H1 (cell line): ENCODE data around the gene ATG16L1. TPM values are rescaled to one million over a fixed set of nuclear protein-coding genes. Genes with fewer than 3 reads are reported as not detected.

ENCODE experiments used
- CTCF ChIA-PET: fragments of 300-600 bp; sonication (Branson Sonifier 250); formaldehyde crosslinking; loops from one replicate; lab custom pipeline; 2021; ENCODE audit not compliant: partially characterized antibody; lab: Charles Lee
- POLR2A ChIA-PET: fragments of 300-600 bp; sonication (Branson Sonifier 250); formaldehyde crosslinking; loops from one replicate; lab custom pipeline; 2021; ENCODE audit warnings: inconsistent platforms; ENCODE audit not compliant: partially characterized antibody; lab: Charles Lee
- DNase-seq, 2 experiments: peaks; one replicate each; pipeline versions ENCODE4 v3.0.0 to v3.0.0-alpha.2; 2010 to 2022; ENCODE audit warnings: low spot score in 2 of 2, low read depth in 1 of 2, mixed read lengths in 1 of 2
- FAIRE-seq: peaks from 2 replicates; lab custom pipeline; 2011; peaks lifted over from hg19 to GRCh38; lab: Jason Lieb, UNC
- H2AFZ ChIP-seq: 2 replicates; pipeline ENCODE4 v1.8.1; 2012; ENCODE audit warnings: low read length, inconsistent platforms
- H2AK5ac ChIP-seq: 2 replicates; pipeline ENCODE4 v1.6.1; 2013; ENCODE audit warnings: low read depth, low read length
- H2BK120ac ChIP-seq: replicated peaks from 2 replicates; pipeline ENCODE3; 2013; ENCODE audit warnings: low read depth, low read length, inconsistent platforms
- H2BK12ac ChIP-seq: 2 replicates; pipeline ENCODE4 v1.6.1; 2013; ENCODE audit warnings: low read depth, low read length
- H2BK15ac ChIP-seq: 2 replicates; pipeline ENCODE4 v1.6.1; 2013; ENCODE audit warnings: low read length
- H2BK20ac ChIP-seq: 2 replicates; pipeline ENCODE4 v1.6.1; 2013; ENCODE audit warnings: low read length
- H2BK5ac ChIP-seq: 2 replicates; pipeline ENCODE4 v1.6.1; 2013; ENCODE audit warnings: low read depth, low read length
- H3K14ac ChIP-seq: 2 replicates; pipeline ENCODE4 v1.6.1; 2013; ENCODE audit warnings: inconsistent platforms; ENCODE audit not compliant: insufficient read length
- H3K18ac ChIP-seq: 2 replicates; pipeline ENCODE4 v1.6.1; 2013; ENCODE audit warnings: low read length; ENCODE audit errors: extremely low read depth
- H3K23ac ChIP-seq: 2 replicates; pipeline ENCODE4 v1.6.1; 2013; ENCODE audit warnings: inconsistent platforms; ENCODE audit not compliant: insufficient read length
- H3K23me2 ChIP-seq: 2 replicates; pipeline ENCODE4 v1.6.1; 2013; ENCODE audit warnings: low read depth, low read length
- H3K27ac ChIP-seq: 2 replicates; pipeline ENCODE4 v1.6.1; 2011; ENCODE audit warnings: low read depth, low read length, inconsistent platforms
- H3K27me3 ChIP-seq, 4 experiments: replicated peaks in 1 of 4; 1 replicate in 1 of 4; 2 replicates in 3 of 4; pipeline versions ENCODE4 v1.6.1 to v1.8.1; 2011 to 2013; ENCODE audit warnings: low read length in 3 of 4, mild to moderate bottlenecking in 3 of 4, inconsistent platforms in 2 of 4, mixed read lengths in 2 of 4, moderate library complexity in 1 of 4; ENCODE audit not compliant: control insufficient read depth in 3 of 4, insufficient read depth in 3 of 4; ENCODE audit errors: extremely low read depth in 1 of 4
- H3K36me3 ChIP-seq, 4 experiments: 2 replicates each; pipeline versions ENCODE4 v1.6.1 to v1.8.1; 2011 to 2013; ENCODE audit warnings: mild to moderate bottlenecking in 4 of 4, low read length in 3 of 4, moderate library complexity in 2 of 4, control low read depth in 1 of 4, inconsistent platforms in 1 of 4; ENCODE audit not compliant: insufficient read depth in 4 of 4, control insufficient read depth in 2 of 4
- H3K4ac ChIP-seq: replicated peaks from 2 replicates; pipeline ENCODE3; 2013; ENCODE audit warnings: low read length, low read depth, mixed read lengths, inconsistent platforms; ENCODE audit not compliant: insufficient read length
- H3K4me1 ChIP-seq, 4 experiments: replicated peaks in 1 of 4; 1 replicate in 1 of 4; 2 replicates in 3 of 4; pipeline versions ENCODE4 v1.6.1 to v1.8.1; 2011 to 2013; ENCODE audit warnings: low read length in 3 of 4, inconsistent platforms in 2 of 4, mixed read lengths in 1 of 4; ENCODE audit not compliant: insufficient read depth in 4 of 4, control insufficient read depth in 3 of 4
- H3K4me2 ChIP-seq, 2 experiments: 2 replicates each; pipeline versions ENCODE4 v1.6.1 to v1.8.1; 2011 to 2013; ENCODE audit warnings: low read depth in 2 of 2, low read length in 2 of 2, control low read depth in 1 of 2, inconsistent platforms in 1 of 2, mild to moderate bottlenecking in 1 of 2; ENCODE audit not compliant: insufficient read depth in 1 of 2
- H3K4me3 ChIP-seq, 4 experiments: fragments of 200-600, 300-600 bp in 1 of 4; sonication (generic), shearing (Covaris generic), sonication (Bioruptor Twin) in 1 of 4; 2 replicates each; pipeline versions ENCODE4 v1.5.1 to v1.8.1; 2011 to 2016; ENCODE audit warnings: low read length in 4 of 4, low read depth in 3 of 4, control low read depth in 2 of 4, inconsistent platforms in 2 of 4, mild to moderate bottlenecking in 2 of 4, mixed read lengths in 1 of 4, moderate library complexity in 1 of 4; ENCODE audit not compliant: insufficient read depth in 2 of 4; ENCODE audit errors: extremely low read depth in 1 of 4
- H3K56ac ChIP-seq: replicated peaks from 2 replicates; pipeline ENCODE3; 2013; ENCODE audit warnings: low read depth, mild to moderate bottlenecking, mixed read lengths, low read length, inconsistent platforms; ENCODE audit not compliant: insufficient read length
- H3K79me1 ChIP-seq: 2 replicates; pipeline ENCODE4 v1.6.1; 2013; ENCODE audit warnings: low read depth, low read length, control low read depth
- H3K79me2 ChIP-seq, 2 experiments: 2 replicates each; pipeline versions ENCODE4 v1.6.1 to v1.8.1; 2012 to 2013; ENCODE audit warnings: low read length in 2 of 2, mild to moderate bottlenecking in 2 of 2, inconsistent platforms in 1 of 2; ENCODE audit not compliant: insufficient read depth in 2 of 2, control insufficient read depth in 1 of 2
- H3K9ac ChIP-seq, 4 experiments: replicated peaks in 1 of 4; 1 replicate in 1 of 4; 2 replicates in 3 of 4; pipeline versions ENCODE4 v1.6.1 to v1.8.1; 2011 to 2013; ENCODE audit warnings: low read depth in 3 of 4, low read length in 3 of 4, control low read depth in 2 of 4, mild to moderate bottlenecking in 2 of 4, moderate library complexity in 2 of 4, inconsistent platforms in 1 of 4; ENCODE audit errors: extremely low read depth in 1 of 4
- H3K9me3 ChIP-seq, 2 experiments: 2 replicates each; pipeline versions ENCODE4 v1.6.1 to v1.8.1; 2012 to 2013; ENCODE audit warnings: mild to moderate bottlenecking in 2 of 2, moderate library complexity in 2 of 2, control low read depth in 1 of 2, inconsistent platforms in 1 of 2, low read depth in 1 of 2, low read length in 1 of 2, mixed read lengths in 1 of 2; ENCODE audit not compliant: insufficient read depth in 2 of 2
- H4K20me1 ChIP-seq, 2 experiments: replicated peaks in 1 of 2; 2 replicates each; pipeline versions ENCODE3 to v1.8.1; 2011 to 2013; ENCODE audit warnings: inconsistent platforms in 2 of 2, low read length in 2 of 2, mild to moderate bottlenecking in 1 of 2; ENCODE audit not compliant: insufficient read depth in 2 of 2, control insufficient read depth in 1 of 2
- H4K5ac ChIP-seq: 2 replicates; pipeline ENCODE4 v1.6.1; 2013; ENCODE audit warnings: low read length, low read depth, mixed read lengths, inconsistent platforms; ENCODE audit not compliant: insufficient read length
- H4K8ac ChIP-seq: 2 replicates; pipeline ENCODE4 v1.8.0; 2013; ENCODE audit warnings: mild to moderate bottlenecking, moderate library complexity, low read length, inconsistent platforms; ENCODE audit not compliant: insufficient read depth; ENCODE audit errors: extremely low read depth
- H4K91ac ChIP-seq: replicated peaks from 2 replicates; pipeline ENCODE3; 2013; ENCODE audit warnings: low read length, mixed read lengths, inconsistent platforms; ENCODE audit not compliant: insufficient read length
- BACH1 ChIP-seq: IDR thresholded peaks from 2 replicates; pipeline ENCODE4 v1.6.1; 2012; ENCODE audit warnings: low read length, improper control_type of control experiment
- CEBPB ChIP-seq: IDR thresholded peaks from 2 replicates; pipeline ENCODE4 v1.6.1; 2012; ENCODE audit warnings: low read depth, low read length
- EZH2 ChIP-seq: fragments of 200-600 bp; sonication (generic); IDR thresholded peaks from 2 replicates; pipeline ENCODE4 v1.7.1; 2012; ENCODE audit warnings: low read depth, mild to moderate bottlenecking, moderate library complexity, low read length, inconsistent platforms; ENCODE audit not compliant: severe bottlenecking
- FOSL1 ChIP-seq: IDR thresholded peaks from 2 replicates; pipeline ENCODE4 v1.6.1; 2011; ENCODE audit warnings: mild to moderate bottlenecking, low read depth, low read length, moderate library complexity; ENCODE audit not compliant: insufficient read depth
- MAFK ChIP-seq: IDR thresholded peaks from 2 replicates; pipeline ENCODE4 v1.6.1; 2012; ENCODE audit warnings: low read depth, mild to moderate bottlenecking, improper control_type of control experiment, low read length
- POLR2AphosphoS5 ChIP-seq: IDR thresholded peaks from 2 replicates; pipeline ENCODE4 v1.6.1; 2011; ENCODE audit warnings: low read depth, low read length
- RBBP5 ChIP-seq: IDR thresholded peaks from 2 replicates; pipeline ENCODE4 v1.7.1; 2012; ENCODE audit warnings: low read depth, mild to moderate bottlenecking, inconsistent platforms, low read length, moderate library complexity, borderline replicate concordance
- WGBS, 2 experiments: shearing (Covaris generic) in 1 of 2; methylation state at CpG; one replicate each; pipeline versions ENCODE4 v1.1.6 to v1.1.7; 2013 to 2015; ENCODE audit warnings: low lambda C conversion rate in 2 of 2, mixed read lengths in 2 of 2, inconsistent platforms in 1 of 2, low coverage in 1 of 2, missing lambda C conversion rate in 1 of 2; ENCODE audit not compliant: insufficient replicate concordance in 2 of 2, insufficient coverage in 1 of 2, insufficient read length in 1 of 2; ENCODE audit errors: extremely low coverage in 1 of 2, missing lambda C conversion rate in 1 of 2; 5-methylcytosine and 5-hydroxymethylcytosine counted together
- polyA plus RNA-seq, 7 experiments: library from polyadenylated mRNA; depleted of rRNA in 3 of 7; stranded (reverse) in 5 of 7; unstranded in 2 of 7; fragments of >200 nt in 5 of 7; fragments of 200-250 nt in 2 of 7; gene quantifications; 1 replicate in 5 of 7; 2 replicates in 1 of 7; 4 replicates in 1 of 7; pipeline versions ENCODE4 v1.2.1 to v1.2.3, GENCODE V29; 2011 to 2013; ENCODE audit warnings: missing spikeins in 2 of 7, mixed read lengths in 2 of 7
- total RNA-seq: library from RNA; stranded (reverse); fragmentation: NEBNext Ultra II Directional; extraction: Animal tissue kit (Norgen Biotek cat#: 25700); gene quantifications from 2 replicates; pipeline ENCODE4 v1.2.1, GENCODE V29; 2021
- TF ChIP-seq, protein P1 (sequence below): IDR thresholded peaks from 2 replicates; pipeline ENCODE4 v1.6.1; 2011; ENCODE audit warnings: low read depth, mild to moderate bottlenecking, low read length; ENCODE audit not compliant: insufficient read depth
- TF ChIP-seq, protein P2 (sequence below): IDR thresholded peaks from 2 replicates; pipeline ENCODE4 v1.6.1; 2012; ENCODE audit warnings: inconsistent platforms

ATG16L1 gene
- total and polyA plus RNA-seq, 2 of the 8 experiments (the other 6 are each of a cell fraction or from before 2014, with no cell fraction given): 18.3 to 31.0 TPM

DNA sequence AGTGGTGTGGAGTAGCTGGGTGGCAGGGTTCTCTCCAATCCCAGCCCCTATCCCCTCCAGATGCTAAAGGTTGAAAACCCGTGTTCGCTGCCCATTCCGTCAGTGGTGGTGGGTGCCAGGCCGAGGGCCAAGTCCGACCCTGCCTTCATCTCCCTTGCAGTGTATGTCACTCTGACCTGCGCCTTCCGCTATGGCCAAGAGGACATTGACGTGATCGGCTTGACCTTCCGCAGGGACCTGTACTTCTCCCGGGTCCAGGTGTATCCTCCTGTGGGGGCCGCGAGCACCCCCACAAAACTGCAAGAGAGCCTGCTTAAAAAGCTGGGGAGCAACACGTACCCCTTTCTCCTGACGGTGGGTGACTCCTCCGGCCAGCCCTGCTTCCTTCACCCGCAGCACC, 69.0 kb downstream of the ATG16L1 start:
- ChIA-PET CTCF (interaction anchor here (1.0 to 1.7 kb wide), 4 partner anchors 12 to 120 kb away, joined by 3 to 5 read pairs (median 4); no protein-coding TSS in a partner anchor), POLR2A (no interaction called here)
- no peak overlapping the region for H3K18ac ChIP-seq
- H4K91ac ChIP-seq: no peak overlapping the region
- H4K8ac ChIP-seq: no peak overlapping the region
- no peak for TF ChIP-seq EZH2
- TF ChIP-seq POLR2AphosphoS5: no peak
- TF ChIP-seq FOSL1: no peak
- TF ChIP-seq RBBP5: no peak
- no peak for TF ChIP-seq CEBPB
- TF ChIP-seq, protein P1, sequence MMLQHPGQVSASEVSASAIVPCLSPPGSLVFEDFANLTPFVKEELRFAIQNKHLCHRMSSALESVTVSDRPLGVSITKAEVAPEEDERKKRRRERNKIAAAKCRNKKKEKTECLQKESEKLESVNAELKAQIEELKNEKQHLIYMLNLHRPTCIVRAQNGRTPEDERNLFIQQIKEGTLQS: no peak
- TF ChIP-seq, protein P2, sequence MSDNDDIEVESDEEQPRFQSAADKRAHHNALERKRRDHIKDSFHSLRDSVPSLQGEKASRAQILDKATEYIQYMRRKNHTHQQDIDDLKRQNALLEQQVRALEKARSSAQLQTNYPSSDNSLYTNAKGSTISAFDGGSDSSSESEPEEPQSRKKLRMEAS: no peak
- TF ChIP-seq MAFK: no peak
- no peak for TF ChIP-seq BACH1
- no peaks in the 10 kb centered on the region; the same call in 1 of the 2 replicates for H3K23me2 ChIP-seq
- no peak overlapping the region for H2BK5ac ChIP-seq
- no peaks in the 10 kb centered on the region for H4K20me1 ChIP-seq
- no peak overlapping the region for H3K4me2 ChIP-seq
- FAIRE-seq (no peak), DNase-seq (no peak)
- H2BK12ac ChIP-seq: no peak overlapping the region
- H3K9me3 ChIP-seq: no peaks in the 10 kb centered on the region
- H2BK120ac ChIP-seq: no peak overlapping the region
- no peak overlapping the region for H2AK5ac ChIP-seq
- no peaks in the 10 kb centered on the region for H3K27me3 ChIP-seq
- no peak overlapping the region for H2BK20ac ChIP-seq
- no peak overlapping the region for H3K27ac ChIP-seq
- H2BK15ac ChIP-seq: no peak overlapping the region
- H4K5ac ChIP-seq: no peak overlapping the region
- no peak overlapping the region for H2AFZ ChIP-seq
- no peaks in the 10 kb centered on the region for H3K79me1 ChIP-seq
- no peak overlapping the region for H3K4ac ChIP-seq
- no peak overlapping the region for H3K23ac ChIP-seq
- H3K79me2 ChIP-seq: no peaks in the 10 kb centered on the region
- no peaks in the 10 kb centered on the region for H3K36me3 ChIP-seq
- H3K56ac ChIP-seq: no peak overlapping the region
- WGBS, 2 experiments: 97% methylated on average over 17 of the region's 17 CpGs; no CpG with 5 or more reads in 1 of the 2 experiments
- no peaks in the 10 kb centered on the region for H3K4me1 ChIP-seq
- H3K9ac ChIP-seq: no peak overlapping the region
- H3K14ac ChIP-seq: no peak overlapping the region
- no peak overlapping the region for H3K4me3 ChIP-seq
